ENCODE data around the gene TNNT2.
A peak's percentile ranks its signal among the peaks of the same experiment; 100 is the strongest.

The TNNT2 gene

DNA sequence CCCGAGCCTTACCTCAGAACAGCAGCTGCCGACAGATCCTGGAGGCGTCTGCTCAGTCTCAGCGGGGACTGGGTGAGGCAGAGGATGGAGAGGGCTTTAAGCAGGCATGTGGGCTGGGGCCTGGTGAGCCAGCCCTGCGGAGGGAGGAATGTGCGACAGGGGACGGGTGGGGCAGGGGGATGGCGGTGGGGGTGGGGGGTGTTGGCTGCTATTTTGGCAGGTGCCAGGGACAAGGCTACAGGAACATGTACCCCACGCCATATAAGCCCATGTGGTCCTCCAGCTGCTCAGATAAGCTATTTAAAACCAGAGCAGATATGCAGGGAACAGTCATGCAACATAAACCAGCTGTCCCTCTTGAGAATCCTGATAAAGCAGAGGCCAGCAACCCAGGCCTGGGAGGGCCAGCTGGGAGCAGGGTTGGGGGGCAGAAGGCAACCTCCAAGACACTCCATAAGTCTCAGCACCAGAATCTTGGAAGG lies at the start of gene TNNT2:
Gene TNNT2, minus strand, starts transcription at position 70 of the 482 bp plus-strand sequence. CDS start 4,426 bp downstream, outside the sequence.
- no peaks in the 10 kb centered on the region for H3K36me3 ChIP-seq
- H3K4me2 ChIP-seq, result no peak within 1 kb of the TSS
- H3K9ac ChIP-seq, result no peak within 1 kb of the TSS
- H3K27ac ChIP-seq, result no peak within 1 kb of the TSS
- H3K4me3 ChIP-seq, result no peak within 1 kb of the TSS
- no peaks in the 10 kb centered on the region for H3K27me3 ChIP-seq
- H4K20me1 ChIP-seq, result no peaks in the 10 kb centered on the region
- H3K9me3 ChIP-seq, result no peaks in the 10 kb centered on the region
- no peak for TF ChIP-seq Cebpa-rat (IDR thresholded peaks at IDR 0.05)
- peaks cover 9% of the 10 kb centered on the region for H3K4me1 ChIP-seq

DNA sequence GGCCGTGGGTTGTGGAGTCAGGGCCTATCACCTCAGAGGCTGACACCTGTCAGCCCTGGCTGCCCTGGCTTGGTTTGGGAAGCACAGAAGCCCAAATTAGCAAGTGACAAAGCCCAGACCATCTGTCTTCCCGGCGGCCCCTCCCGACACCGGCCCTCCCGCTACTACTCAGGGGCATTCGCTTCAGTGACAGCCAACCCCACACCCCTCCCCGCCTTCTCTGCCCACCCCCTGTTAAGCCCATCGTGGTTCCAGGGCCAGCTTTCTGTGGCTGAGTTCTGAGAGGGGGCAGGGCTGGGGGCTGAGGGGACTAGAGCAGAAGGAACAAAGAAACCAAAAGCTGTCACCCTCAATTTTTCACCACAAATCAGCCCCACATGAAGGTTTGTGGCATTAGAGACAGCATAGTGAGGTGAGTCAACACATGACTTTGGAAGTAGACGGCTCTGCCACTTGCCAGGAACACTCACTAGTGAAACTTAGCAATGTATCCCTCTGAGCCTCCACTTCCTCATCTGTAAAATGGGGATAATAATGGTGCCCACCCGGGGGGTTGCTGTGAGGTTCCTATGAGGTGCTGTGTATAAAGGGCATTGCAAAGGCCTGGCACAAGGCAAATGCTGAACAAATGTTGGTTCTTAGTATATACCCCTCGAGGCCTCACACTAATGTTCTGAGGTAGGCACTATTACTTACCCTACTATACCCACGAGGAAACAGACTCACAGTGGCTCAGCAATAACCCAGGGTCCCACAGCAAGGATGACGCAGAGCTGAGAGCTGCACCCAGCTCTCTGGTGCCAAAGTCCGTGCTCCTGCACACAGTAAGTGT lies 49.2 kb upstream of the TNNT2 start:
- H4K20me1 ChIP-seq, result no peaks in the 10 kb centered on the region
- peak overlapping the region; percentile 34 for H3K4me2 ChIP-seq
- no peaks in the 10 kb centered on the region for H3K36me3 ChIP-seq
- H3K9me3 ChIP-seq, result no peaks in the 10 kb centered on the region
- H3K9ac ChIP-seq, result no peak overlapping the region
- H3K27ac ChIP-seq, result no peak overlapping the region
- H3K27me3 ChIP-seq, result no peaks in the 10 kb centered on the region
- TF ChIP-seq Cebpa-rat (IDR thresholded peaks at IDR 0.05), result no peak
- H3K4me1 ChIP-seq, result peaks cover 30% of the 10 kb centered on the region
- no peak overlapping the region for H3K4me3 ChIP-seq

DNA sequence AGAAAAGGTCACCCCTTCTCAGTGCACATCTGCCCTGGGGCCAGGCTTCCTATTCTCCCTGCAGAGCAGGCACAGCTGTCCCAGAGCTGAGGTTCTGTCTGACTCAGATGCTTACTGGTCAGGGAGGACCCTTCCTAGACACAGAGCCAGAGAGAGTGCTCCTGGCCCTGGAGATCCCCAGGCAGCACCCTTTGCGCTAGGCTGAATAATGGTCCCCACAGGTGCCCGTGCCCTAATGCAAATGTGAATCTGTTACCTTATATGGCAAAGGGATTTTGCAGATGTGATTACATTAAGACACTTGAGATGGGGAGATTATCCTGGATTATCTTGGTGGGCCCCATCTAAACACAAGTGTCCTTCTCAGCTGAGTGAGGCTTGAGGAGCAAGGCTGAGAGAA lies 46.7 kb upstream of the TNNT2 start:
- Histone ChIP-seq H3K4me2 (no peak overlapping the region), H3K36me3 (no peaks in the 10 kb centered on the region), H3K9me3 (no peaks in the 10 kb centered on the region), H3K4me1 (peaks cover 37% of the 10 kb centered on the region), H3K27ac (no peak overlapping the region), H3K4me3 (no peak overlapping the region), H4K20me1 (no peaks in the 10 kb centered on the region), H3K9ac (no peak overlapping the region), H3K27me3 (no peaks in the 10 kb centered on the region)
- no peak for TF ChIP-seq Cebpa-rat (IDR thresholded peaks at IDR 0.05)

DNA sequence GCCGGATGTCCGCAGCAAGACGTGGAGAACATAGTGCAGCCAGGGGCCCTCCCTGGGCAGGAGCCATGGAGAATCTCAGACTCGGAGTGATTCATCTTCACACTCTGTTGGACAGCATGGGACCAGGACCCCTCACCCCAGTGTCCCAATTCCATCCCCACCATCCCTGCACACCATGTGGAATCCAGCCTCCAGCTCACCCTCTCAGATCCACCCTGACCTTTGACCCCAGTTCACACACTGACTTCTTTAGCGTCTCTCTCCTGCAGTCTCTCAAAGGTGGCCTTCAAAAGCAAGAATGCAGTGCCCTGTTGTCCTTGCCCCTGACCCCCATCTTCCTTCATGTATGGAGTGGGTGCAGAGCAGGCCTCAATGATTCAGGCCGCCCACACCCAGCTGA lies 46.2 kb upstream of the TNNT2 start:
- Histone ChIP-seq H4K20me1 (no peaks in the 10 kb centered on the region), H3K9me3 (no peaks in the 10 kb centered on the region), H3K4me3 (no peak overlapping the region), H3K36me3 (no peaks in the 10 kb centered on the region), H3K4me1 (peaks cover 37% of the 10 kb centered on the region), H3K4me2 (no peak overlapping the region), H3K9ac (no peak overlapping the region), H3K27ac (no peak overlapping the region), H3K27me3 (no peaks in the 10 kb centered on the region)
- TF ChIP-seq Cebpa-rat (IDR thresholded peaks at IDR 0.05), result no peak

DNA sequence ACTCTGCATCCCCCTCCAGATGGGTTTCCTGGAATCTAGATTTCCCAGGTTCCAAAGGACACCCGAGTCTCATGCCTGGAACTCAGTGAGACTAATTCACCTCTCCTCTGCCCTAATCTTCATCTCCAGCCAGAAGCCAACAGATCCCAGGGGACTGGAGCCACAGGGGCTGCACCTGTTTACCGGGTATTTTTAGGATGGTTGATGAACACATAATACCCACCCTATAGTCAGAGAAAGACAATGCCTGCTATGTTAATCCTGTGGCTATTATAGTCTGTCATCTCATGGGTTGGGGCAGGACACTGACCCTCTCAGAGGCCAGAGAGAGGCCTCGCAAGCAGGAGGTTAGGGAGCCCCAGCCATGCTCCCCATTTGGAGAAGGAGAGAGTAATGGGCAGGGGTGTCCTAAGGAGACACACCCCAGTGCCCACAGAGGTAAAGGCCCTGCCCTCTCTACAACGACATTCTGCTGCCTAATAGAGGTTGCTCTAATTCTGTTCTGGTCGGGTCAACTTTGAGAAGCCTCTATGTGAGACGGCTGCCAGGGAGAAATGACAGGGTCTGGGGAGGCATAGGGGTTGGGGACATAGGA lies 45.1 kb upstream of the TNNT2 start:
- Histone ChIP-seq H4K20me1 (no peaks in the 10 kb centered on the region), H3K9ac (0 out of 2 replicates have a peak overlapping the region, but pooled peaks have one; percentile 26), H3K4me2 (peak overlapping the region; percentile 69), H3K9me3 (no peaks in the 10 kb centered on the region), H3K4me3 (no peak overlapping the region), H3K36me3 (no peaks in the 10 kb centered on the region), H3K27ac (peak overlapping the region; percentile 26; the same call in 1 of the 2 replicates), H3K4me1 (peaks cover 37% of the 10 kb centered on the region), H3K27me3 (no peaks in the 10 kb centered on the region)
- no peak for TF ChIP-seq Cebpa-rat (IDR thresholded peaks at IDR 0.05)

DNA sequence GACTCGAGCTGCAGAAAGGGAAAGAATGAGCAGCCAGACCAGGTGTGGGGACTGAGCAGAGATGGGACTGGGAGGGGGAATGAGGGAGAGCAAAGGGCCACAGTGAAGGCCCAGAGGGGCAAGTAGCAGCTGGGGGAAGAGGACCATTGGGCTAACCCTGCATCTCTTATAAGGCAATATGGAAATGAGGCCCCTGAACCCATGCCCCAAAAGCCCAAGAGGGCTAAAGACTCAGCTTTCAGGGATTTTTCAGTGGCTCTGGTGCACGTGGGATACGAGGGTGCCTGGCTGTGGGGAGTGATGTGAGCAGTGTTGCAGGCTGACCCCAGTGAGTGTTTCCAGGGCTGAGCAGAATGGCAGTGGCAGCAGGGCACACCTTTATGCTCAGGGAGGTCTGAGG lies 44.5 kb upstream of the TNNT2 start:
- Histone ChIP-seq H3K4me1 (peaks cover 37% of the 10 kb centered on the region), H4K20me1 (no peaks in the 10 kb centered on the region), H3K27me3 (no peaks in the 10 kb centered on the region), H3K9me3 (no peaks in the 10 kb centered on the region), H3K4me2 (peak overlapping the region; percentile 69), H3K36me3 (no peaks in the 10 kb centered on the region), H3K27ac (peak overlapping the region; percentile 26; the same call in 1 of the 2 replicates), H3K4me3 (no peak overlapping the region), H3K9ac (0 out of 2 replicates have a peak overlapping the region, but pooled peaks have one; percentile 26)
- TF ChIP-seq Cebpa-rat (IDR thresholded peaks at IDR 0.05), result no peak

DNA sequence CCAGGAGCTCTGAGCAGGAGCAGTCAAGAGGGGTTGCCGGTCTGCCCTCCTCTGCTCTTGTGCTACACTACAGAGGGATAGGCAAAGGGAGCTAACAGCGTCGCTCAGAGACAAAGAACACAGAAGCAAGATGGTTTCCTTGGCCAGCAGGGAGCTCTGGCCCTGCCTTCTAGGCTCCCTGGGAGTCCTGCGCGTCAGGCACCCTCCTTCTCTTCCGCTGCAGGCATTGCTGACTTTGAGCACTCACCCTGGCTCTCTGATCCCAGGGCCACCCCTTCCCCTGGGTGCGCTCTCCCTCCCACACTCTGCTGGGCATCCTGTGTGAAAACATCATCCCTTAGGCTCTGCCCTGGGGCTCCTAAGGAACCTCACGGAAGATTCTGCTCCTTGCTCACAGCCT lies 43.6 kb upstream of the TNNT2 start:
- no peak overlapping the region for H3K4me3 ChIP-seq
- no peaks in the 10 kb centered on the region for H3K27me3 ChIP-seq
- H3K36me3 ChIP-seq, result no peaks in the 10 kb centered on the region
- H3K4me2 ChIP-seq, result no peak overlapping the region
- no peaks in the 10 kb centered on the region for H4K20me1 ChIP-seq
- H3K9me3 ChIP-seq, result no peaks in the 10 kb centered on the region
- no peak overlapping the region; the same call in 1 of the 2 replicates for H3K27ac ChIP-seq
- no peak overlapping the region for H3K9ac ChIP-seq
- no peak for TF ChIP-seq Cebpa-rat (IDR thresholded peaks at IDR 0.05)
- peaks cover 27% of the 10 kb centered on the region for H3K4me1 ChIP-seq

DNA sequence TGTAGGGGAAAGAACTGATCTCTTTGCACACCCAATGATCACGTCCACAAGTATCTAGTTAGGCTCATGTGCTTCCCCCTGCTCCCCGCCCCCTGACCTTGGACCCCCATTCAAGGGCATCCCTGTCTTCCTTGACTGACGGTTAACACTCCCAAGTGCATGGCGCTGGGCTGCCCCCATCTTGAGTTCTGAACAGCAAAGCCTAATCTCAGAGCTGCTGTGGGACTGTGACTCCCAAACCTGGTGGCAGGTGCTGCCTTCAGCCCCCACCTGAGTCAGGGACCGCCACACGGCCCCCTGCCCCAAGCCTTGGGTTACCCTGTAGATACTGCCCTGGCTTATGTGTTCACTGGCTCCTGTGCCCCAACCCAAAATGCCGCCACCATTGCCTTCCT lies 43.1 kb upstream of the TNNT2 start:
- H3K27me3 ChIP-seq, result no peaks in the 10 kb centered on the region
- H4K20me1 ChIP-seq, result no peaks in the 10 kb centered on the region
- TF ChIP-seq Cebpa-rat (IDR thresholded peaks at IDR 0.05), result no peak
- H3K4me2 ChIP-seq, result no peak overlapping the region
- no peaks in the 10 kb centered on the region for H3K36me3 ChIP-seq
- no peak overlapping the region for H3K4me3 ChIP-seq
- H3K4me1 ChIP-seq, result peaks cover 27% of the 10 kb centered on the region
- no peak overlapping the region; the same call in 1 of the 2 replicates for H3K27ac ChIP-seq
- H3K9ac ChIP-seq, result no peak overlapping the region
- H3K9me3 ChIP-seq, result no peaks in the 10 kb centered on the region

DNA sequence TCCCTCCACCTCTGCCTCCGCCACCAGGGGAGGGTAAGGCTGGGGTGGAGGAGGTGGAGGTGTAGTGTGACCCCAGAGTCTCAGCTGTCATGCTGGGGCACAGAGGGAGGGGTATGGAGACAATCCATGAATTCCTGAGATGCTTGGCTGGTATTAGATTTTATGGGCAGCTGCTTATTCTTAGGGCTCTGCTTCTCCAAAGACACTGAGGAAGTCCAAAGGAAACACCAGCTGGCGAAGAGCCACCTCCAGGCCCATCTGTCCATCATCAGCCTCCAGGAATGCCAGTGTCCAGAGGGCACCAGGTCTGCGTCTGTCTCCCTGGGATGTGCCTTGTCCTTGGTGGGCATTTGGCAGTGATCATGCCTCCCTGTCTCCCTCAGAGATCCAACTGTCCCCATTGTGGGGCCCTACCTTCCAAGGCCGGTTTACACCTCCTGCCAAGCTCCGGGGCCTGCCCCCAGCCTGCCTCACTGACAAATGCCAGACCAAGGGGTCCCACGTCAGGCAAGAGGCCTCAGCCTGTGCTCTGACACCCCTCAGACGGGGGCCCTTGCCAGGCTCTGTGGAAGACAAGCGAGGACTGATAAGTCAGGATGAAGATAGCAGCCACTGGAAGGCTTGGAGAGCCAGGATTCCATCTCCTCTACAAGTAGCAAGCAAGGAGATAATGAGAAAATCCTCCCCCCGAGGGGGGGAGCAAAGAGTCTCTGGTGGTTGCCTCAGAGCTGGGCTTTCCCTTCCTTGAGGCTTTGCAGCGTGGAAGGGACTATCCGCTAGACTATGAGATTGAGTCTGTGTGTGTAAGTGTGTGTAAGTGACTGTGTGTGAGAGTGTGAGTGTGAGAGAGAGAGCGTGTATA lies 42.5 kb upstream of the TNNT2 start:
- H3K27ac ChIP-seq, result no peak overlapping the region
- H3K4me1 ChIP-seq, result peaks cover 27% of the 10 kb centered on the region
- no peaks in the 10 kb centered on the region for H4K20me1 ChIP-seq
- no peak overlapping the region for H3K4me3 ChIP-seq
- H3K9ac ChIP-seq, result no peak overlapping the region
- H3K36me3 ChIP-seq, result no peaks in the 10 kb centered on the region
- H3K4me2 ChIP-seq, result no peak overlapping the region
- no peak for TF ChIP-seq Cebpa-rat (IDR thresholded peaks at IDR 0.05)
- no peaks in the 10 kb centered on the region for H3K27me3 ChIP-seq
- no peaks in the 10 kb centered on the region for H3K9me3 ChIP-seq

Data from BLaER1 (cell line).